Adipocyte (in vitro differentiated cells): ENCODE data around the gene LYRM1.
"Not testable (repeated sequence)": the region's sequence is repeated elsewhere in the genome, so short reads cannot be mapped to it uniquely, and the experiment has no call there.

Experiments
- DNase-seq: peaks from one replicate; pipeline ENCODE4 v3.0.0-alpha.2; 2015; ENCODE audit warnings: low read depth
- H3K27me3 ChIP-seq: replicated peaks from 2 replicates; pipeline ENCODE4 v1.7.0; 2013; ENCODE audit warnings: mild to moderate bottlenecking, low read length, moderate library complexity; ENCODE audit not compliant: control insufficient read depth, insufficient read depth
- H3K36me3 ChIP-seq: 2 replicates; pipeline ENCODE4 v1.7.0; 2013; ENCODE audit warnings: low read length, mild to moderate bottlenecking, moderate library complexity; ENCODE audit not compliant: control insufficient read depth, insufficient read depth, severe bottlenecking
- H3K4me1 ChIP-seq: 2 replicates; pipeline ENCODE4 v1.7.0; 2013; ENCODE audit warnings: mild to moderate bottlenecking, low read length, moderate library complexity; ENCODE audit not compliant: control insufficient read depth, insufficient read depth
- H3K4me3 ChIP-seq: 2 replicates; pipeline ENCODE4 v1.7.0; 2013; ENCODE audit warnings: mild to moderate bottlenecking, low read length, moderate library complexity
- H3K9ac ChIP-seq: 2 replicates; pipeline ENCODE4 v1.7.0; 2013; ENCODE audit warnings: mild to moderate bottlenecking, low read length, moderate library complexity
- H3K9me3 ChIP-seq: 2 replicates; pipeline ENCODE4 v1.7.0; 2013; ENCODE audit warnings: mild to moderate bottlenecking, low read length, moderate library complexity; ENCODE audit not compliant: control insufficient read depth

LYRM1 gene

DNA sequence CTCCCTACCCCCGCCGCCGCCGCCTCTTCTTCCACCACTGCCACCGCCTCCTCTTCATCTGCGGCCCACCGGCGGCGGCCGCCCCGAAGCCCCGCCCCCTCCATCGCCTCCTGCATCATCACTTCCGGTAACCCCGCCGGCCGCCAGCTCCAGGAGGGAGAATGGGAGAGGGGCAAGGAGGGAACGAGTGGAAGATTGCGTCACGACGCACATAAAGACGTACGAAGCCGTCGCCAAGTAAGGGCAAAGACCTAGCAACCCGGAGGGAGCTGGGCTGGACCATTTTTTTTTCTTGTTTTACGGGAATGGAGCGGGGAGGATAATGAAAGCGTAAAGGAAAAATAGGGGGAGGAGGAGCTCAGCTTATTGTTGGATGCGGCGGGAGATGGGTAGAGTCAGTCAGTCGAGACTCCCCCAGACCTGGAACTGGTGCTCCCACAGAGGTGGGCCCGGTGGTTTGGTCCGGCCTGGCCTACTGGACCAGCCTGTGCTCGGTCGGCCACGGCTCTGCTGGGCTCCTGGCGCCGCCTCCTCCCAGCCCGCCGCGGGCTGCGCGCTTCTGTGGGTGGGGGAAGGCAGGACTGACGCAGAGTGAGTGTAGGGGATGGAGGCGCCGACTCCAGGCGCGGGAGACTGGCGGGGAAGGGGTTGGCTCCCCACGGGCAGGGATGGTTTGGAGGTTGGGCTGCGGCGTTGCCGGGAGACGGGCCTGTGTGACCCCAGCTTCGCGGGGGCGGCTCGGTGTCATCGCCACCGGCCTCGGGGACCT is at the start of gene LYRM1, which contains the start of gene DCUN1D3:
Gene LYRM1, plus strand, starts transcription at position 473 of the 769 bp plus-strand sequence. CDS start 14,785 bp downstream, outside the sequence.
Gene DCUN1D3, minus strand, starts transcription at position 60 of the 769 bp plus-strand sequence. CDS start 37,820 bp downstream, outside the sequence.
- H3K9me3 ChIP-seq, result no peaks in the 10 kb centered on the region
- DNase-seq, result peak; percentile 99
- H3K4me3 ChIP-seq, result peak within 1 kb of the TSS; percentile 97
- H3K36me3 ChIP-seq, result peaks cover 23% of the 10 kb centered on the region
- H3K4me1 ChIP-seq, result peaks cover 74% of the 10 kb centered on the region
- H3K27me3 ChIP-seq, result no peaks in the 10 kb centered on the region
- peak within 1 kb of the TSS; percentile 99 for H3K9ac ChIP-seq

- DNase-seq, result no peak
- H3K36me3 ChIP-seq, result peaks cover 36% of the 10 kb centered on the region
- peak overlapping the region; percentile 26 for H3K4me3 ChIP-seq
- peak overlapping the region; percentile 86 for H3K9ac ChIP-seq
- no peaks in the 10 kb centered on the region for H3K9me3 ChIP-seq
- H3K4me1 ChIP-seq, result peaks cover 68% of the 10 kb centered on the region
- no peaks in the 10 kb centered on the region for H3K27me3 ChIP-seq
These were observed 49.6 kb upstream of the LYRM1 start for GRCh38 chr16:20850981-20851380.

DNA sequence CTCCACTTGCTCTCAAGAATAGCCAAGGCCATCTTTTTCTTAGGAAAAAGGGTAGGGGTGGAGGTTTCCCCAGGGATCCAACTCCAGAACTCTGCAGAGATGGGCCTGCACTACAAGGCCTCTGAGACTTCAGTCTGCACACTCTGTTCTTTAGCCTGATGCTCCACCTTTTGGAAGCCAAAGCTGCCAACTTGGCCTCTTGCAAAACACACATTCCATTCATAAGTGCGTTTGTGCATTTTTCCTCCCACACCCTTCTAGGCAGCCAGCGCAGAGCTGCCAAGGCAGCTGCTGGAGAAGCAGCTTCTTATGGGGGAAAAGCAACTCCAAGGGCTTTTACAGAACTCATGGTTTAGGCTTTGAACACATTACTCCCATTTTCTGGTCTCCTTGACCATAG is 49.0 kb upstream of the LYRM1 start:
- Histone ChIP-seq H3K4me1 (peaks cover 75% of the 10 kb centered on the region), H3K9me3 (no peaks in the 10 kb centered on the region), H3K27me3 (no peaks in the 10 kb centered on the region), H3K36me3 (peaks cover 43% of the 10 kb centered on the region), H3K9ac (peak overlapping the region; percentile 86), H3K4me3 (peak overlapping the region; percentile 48)
- peak; percentile 96 for DNase-seq

GRCh38 chr16:20853143-20853542 is 47.4 kb upstream of the LYRM1 start:
- Histone ChIP-seq H3K27me3 (no peaks in the 10 kb centered on the region), H3K4me3 (no peak overlapping the region), H3K9ac (peak overlapping the region; percentile 86), H3K36me3 (peaks cover 56% of the 10 kb centered on the region), H3K9me3 (no peaks in the 10 kb centered on the region), H3K4me1 (peaks cover 87% of the 10 kb centered on the region)
- no peak for DNase-seq

DNA sequence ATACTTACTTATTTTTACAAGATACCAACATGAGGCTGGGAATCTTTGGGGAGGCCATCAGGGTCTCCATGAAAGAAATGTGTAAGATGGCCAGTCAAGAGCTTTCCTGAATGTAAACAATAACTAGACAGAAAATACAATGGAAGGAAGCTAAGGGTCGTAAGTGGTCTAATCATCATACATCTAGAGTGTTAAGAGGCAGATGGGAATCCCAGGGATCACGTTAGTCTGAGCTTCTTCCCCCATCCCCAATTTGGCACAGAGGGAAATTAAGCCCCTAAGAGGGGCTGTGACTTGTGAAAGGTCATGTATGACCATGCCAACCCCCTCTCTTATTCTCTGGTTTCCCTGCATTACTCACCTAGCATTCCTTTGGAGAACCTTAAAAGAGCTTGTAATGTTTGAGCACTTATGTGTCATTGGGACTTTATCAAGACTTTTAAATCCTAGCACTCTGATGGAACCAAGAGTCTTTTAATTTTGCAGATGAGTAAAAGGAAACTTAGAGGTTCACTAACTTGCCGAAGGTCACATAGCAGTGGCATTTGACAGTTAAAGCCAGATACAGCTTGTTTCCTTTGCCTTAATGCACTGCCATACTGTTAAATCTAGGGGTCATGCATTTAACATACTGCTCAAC is 46.5 kb upstream of the LYRM1 start:
- no peak for DNase-seq
- H3K27me3 ChIP-seq, result no peaks in the 10 kb centered on the region
- H3K4me3 ChIP-seq, result peak overlapping the region; percentile 8
- peak overlapping the region; percentile 86 for H3K9ac ChIP-seq
- peaks cover 88% of the 10 kb centered on the region for H3K4me1 ChIP-seq
- H3K9me3 ChIP-seq, result no peaks in the 10 kb centered on the region
- peaks cover 58% of the 10 kb centered on the region for H3K36me3 ChIP-seq

- DNase-seq, result no peak
These were observed 45.6 kb upstream of the LYRM1 start for GRCh38 chr16:20854963-20855362.

DNA sequence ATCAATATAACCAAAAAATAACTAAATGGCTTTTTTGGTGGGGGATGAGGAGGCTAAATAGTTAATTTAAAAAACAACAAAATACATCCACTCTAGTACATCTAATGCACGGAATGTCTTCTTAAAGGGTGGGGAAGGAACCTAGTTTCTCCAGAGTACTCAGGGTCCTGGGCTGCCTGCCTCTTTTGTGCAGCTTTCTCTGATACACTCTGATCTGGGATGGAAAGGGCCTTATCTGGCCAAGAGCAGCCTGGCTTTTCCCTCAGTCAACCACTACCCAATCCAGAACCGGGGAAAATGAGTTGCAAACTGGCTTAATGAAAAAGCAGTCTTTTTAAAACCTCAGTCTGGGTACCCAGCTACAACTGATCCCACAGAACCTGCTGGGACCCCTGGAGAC is 43.3 kb upstream of the LYRM1 start:
- no peak overlapping the region for H3K4me3 ChIP-seq
- no peaks in the 10 kb centered on the region for H3K9me3 ChIP-seq
- DNase-seq, result no peak
- H3K9ac ChIP-seq, result peak overlapping the region; percentile 12
- peaks cover 85% of the 10 kb centered on the region for H3K36me3 ChIP-seq
- H3K27me3 ChIP-seq, result no peaks in the 10 kb centered on the region
- peaks cover 73% of the 10 kb centered on the region for H3K4me1 ChIP-seq

More at GRCh38 chr16:20854963-20855362, 45.6 kb upstream of the LYRM1 start:
- Histone ChIP-seq H3K27me3 (no peaks in the 10 kb centered on the region), H3K9ac (no peak overlapping the region), H3K9me3 (no peaks in the 10 kb centered on the region), H3K36me3 (peaks cover 67% of the 10 kb centered on the region), H3K4me1 (peaks cover 88% of the 10 kb centered on the region), H3K4me3 (no peak overlapping the region)

DNA sequence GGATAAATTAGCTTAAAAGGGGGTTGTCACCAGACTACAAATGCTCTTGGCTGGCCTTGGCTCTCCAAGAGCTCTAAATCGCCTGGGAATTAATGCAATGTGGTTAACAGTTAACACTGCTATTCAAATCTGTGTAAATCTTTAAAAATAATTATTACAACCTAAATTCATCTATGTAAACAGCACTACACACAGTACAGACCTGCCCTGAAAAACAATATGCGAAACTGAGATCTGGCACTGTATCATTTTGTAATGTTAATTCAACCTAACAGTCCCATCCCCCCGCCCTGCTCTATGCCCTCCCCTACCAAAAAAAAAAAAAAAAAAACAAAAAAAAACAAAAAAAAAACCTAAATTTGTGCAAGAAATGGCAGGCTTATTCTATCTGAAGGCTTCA is 41.3 kb upstream of the LYRM1 start:
- no peaks in the 10 kb centered on the region for H3K27me3 ChIP-seq
- peak overlapping the region; percentile 18 for H3K9ac ChIP-seq
- no peaks in the 10 kb centered on the region for H3K9me3 ChIP-seq
- no peak for DNase-seq
- H3K4me1 ChIP-seq, result peaks cover 61% of the 10 kb centered on the region
- H3K4me3 ChIP-seq, result no peak overlapping the region
- peaks cover 78% of the 10 kb centered on the region for H3K36me3 ChIP-seq

- Histone ChIP-seq H3K27me3 (no peaks in the 10 kb centered on the region), H3K4me1 (peaks cover 61% of the 10 kb centered on the region)
These were observed 40.9 kb upstream of the LYRM1 start for GRCh38 chr16:20859699-20860098.

DNA sequence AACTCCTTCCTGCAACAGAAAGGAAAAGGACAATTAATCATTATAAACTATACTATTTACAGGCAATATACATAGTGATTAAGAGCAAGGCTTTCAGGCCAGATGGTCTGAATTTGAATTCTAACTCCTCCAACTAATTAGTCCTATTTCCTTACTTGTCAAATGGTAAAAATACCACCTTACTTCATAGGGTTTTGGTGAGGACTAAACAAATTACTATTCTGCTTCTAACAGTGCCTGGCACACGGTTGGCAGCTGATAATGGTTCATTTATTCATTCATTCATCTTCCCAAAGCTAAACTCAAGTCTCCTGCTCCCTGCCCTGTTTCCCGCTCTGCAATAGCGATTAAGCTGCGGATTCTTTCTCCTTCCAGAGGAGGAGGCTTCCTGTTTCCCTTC is 40.2 kb upstream of the LYRM1 start:
- no peak for DNase-seq
- no peaks in the 10 kb centered on the region for H3K9me3 ChIP-seq
- no peak overlapping the region for H3K4me3 ChIP-seq
- no peaks in the 10 kb centered on the region for H3K27me3 ChIP-seq
- H3K36me3 ChIP-seq, result peaks cover 67% of the 10 kb centered on the region
- peak overlapping the region; percentile 18 for H3K9ac ChIP-seq
- peaks cover 59% of the 10 kb centered on the region for H3K4me1 ChIP-seq

More at GRCh38 chr16:20859699-20860098, 40.9 kb upstream of the LYRM1 start:
- DNase-seq, result no peak
- peaks cover 73% of the 10 kb centered on the region for H3K36me3 ChIP-seq
- no peak overlapping the region for H3K4me3 ChIP-seq
- H3K9ac ChIP-seq, result peak overlapping the region; percentile 18
- H3K9me3 ChIP-seq, result no peaks in the 10 kb centered on the region

DNA sequence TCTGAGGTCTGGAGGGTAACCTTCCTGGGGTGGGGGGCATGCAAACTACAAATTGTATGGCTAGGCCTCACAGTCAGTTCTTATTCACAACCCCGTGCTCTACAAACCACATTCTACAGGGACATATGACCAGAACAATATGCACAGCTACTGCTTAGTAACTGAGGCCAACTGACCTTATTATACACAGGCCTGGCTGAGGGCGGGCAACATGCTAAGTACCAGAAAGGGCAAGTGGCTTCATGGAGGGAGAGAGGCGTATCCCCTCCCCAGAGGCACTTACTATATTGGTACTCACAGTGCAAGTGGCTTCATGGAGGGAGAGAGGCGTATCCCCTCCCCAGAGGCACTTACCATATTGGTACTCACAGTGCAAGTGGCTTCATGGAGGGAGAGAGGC is 39.6 kb upstream of the LYRM1 start:
- peak overlapping the region; percentile 8 for H3K9ac ChIP-seq
- peaks cover 59% of the 10 kb centered on the region for H3K4me1 ChIP-seq
- not testable (repeated sequence) for H3K4me3 ChIP-seq, H3K9me3 ChIP-seq, H3K27me3 ChIP-seq, DNase-seq
- peaks cover 60% of the 10 kb centered on the region for H3K36me3 ChIP-seq
